ENCODE results near the gene BTBD18.

- TF ChIP-seq CTCF (IDR thresholded peaks at IDR 0.05) (no peak), POLR2A (IDR thresholded peaks at IDR 0.05) (no peak), POLR2AphosphoS5 (IDR thresholded peaks at IDR 0.05) (no peak)
Observed at GRCh38 chr11:57700425-57700824, 51.2 kb downstream of the BTBD18 start.
